Renal cortical epithelial cell (primary cell): ENCODE measurements around the gene FOXC1. TPM values are rescaled to one million over a fixed set of nuclear protein-coding genes. Genes with fewer than 3 reads are reported as not detected.

ENCODE experiments used
- DNase-seq: peaks from one replicate; pipeline ENCODE4 v3.0.0-alpha.2; 2011; ENCODE audit warnings: low read depth
- total RNA-seq: library from RNA; depleted of rRNA; stranded (reverse); fragments of >200 nt; gene quantifications from 2 replicates; pipeline ENCODE4 v1.2.3, GENCODE V29; 2014

Gene FOXC1
- total RNA-seq, 1 donor from 2014 or later: 17.9 TPM

DNA sequence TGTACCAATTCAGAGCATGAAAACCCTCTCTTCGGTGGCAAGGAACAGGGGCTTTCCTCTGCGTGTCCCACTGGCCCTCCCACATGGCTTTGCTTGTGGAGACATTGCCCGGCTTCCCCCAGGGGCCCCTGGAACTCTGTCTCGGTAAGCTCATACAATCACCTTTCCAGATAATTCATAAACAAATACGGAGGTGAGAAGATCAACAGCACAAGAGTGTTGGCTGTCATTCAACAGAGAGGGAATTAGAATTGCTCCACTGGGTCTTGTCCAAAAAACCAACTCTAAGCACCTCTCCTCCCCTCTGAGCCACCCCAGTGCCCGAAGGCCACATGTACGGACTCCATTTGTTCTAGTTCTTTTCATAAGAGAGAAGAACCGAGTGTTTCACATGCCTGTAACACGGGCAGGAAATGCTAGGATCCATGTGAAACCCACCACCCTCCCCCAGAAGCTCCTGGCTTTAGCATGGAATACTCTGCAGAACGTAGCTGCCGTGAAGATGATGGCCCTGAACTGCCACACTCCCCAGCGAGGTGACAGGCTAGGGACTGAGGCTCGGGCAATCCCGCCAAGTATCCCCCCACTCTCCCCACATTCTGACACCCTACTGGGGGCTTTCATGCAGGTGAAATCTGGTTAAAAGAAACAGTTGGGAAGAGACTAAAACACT lies 24.6 kb upstream of the FOXC1 start:
- no peak for DNase-seq

DNA sequence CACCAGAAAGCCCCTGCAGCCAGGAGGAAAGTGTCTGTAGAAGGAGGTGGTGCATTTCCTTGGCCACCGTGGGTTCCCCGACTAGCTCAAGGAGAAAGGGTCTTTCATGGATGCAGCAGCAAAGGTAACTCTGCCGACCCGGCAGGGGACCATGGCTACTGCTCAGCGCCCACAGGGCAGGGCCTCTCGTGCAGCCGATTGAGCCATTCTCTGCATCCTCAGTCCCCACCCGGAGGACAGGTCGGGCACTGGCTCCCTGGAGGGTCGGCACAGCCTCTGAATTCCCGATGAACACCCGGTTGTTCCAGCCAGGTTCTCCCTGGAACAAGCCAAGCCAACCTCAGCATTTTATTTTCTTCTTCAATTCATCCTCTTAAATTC lies 24.1 kb upstream of the FOXC1 start:
- DNase-seq: no peak

DNA sequence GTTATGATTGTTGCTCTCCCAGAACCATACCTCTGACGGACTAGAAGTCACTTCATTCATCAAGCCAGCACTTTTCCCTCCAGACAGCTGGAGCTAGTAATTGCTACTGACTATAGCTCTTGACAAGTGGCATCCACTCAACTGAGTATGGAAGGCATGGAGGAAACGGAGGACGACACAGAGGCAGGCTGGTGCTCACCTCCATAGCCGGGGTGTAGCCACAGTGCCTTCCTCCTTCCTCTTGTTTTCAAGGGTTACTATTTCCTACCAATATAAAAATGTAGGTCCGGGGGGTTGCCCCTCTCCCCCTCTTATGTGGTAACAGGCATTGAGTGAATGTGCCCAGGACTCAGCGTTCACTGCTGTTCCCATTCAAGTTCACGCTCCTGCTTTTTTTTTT lies 23.5 kb upstream of the FOXC1 start:
- no peak for DNase-seq

DNA sequence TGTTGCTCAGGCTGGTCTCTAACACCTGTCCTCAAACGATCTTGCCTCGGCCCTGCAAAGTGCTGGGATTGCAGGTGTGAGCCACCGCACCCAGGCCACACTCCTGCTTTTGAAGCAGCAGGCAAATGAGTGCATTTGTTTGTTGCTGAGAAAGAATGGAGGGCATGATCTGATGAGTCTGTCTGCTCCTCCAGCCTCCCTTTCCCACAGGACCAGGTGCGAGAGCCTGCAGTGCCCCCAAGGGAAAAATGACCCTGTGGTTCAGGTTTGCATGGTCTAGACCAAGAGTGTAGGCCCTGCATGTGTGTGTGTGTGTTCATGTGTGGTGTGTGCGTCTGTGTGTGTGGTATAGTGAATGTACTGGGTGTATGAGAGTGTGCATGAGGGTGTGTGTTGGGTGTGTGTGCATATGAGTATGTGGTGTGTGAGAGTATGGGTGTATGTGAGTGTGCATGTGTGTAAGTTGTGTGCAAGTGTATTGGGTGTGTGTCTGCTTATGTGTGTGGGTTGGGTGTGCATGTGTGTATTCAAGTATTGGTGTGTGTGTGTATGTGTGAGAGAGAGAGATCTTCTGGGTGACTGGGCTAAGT lies 22.8 kb upstream of the FOXC1 start:
- no peak for DNase-seq

DNA sequence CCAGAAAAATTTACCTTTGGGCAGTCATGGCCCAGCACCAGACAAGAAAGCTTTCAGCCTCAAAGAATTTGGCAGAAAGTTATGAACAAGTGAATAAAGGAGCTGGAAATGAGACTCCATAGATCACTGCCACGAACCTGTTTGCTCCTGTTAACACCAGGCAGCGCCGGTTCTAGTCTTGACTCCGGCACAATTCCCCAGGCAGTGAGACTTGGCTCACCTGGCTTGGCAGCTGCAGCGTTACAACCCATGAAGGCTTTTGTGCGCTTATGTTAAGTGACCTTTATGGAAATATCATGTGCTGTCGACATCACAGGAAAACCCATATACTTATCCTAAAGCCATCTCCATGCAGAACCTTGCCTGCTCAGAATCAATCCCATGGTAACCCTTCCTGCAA lies 22.2 kb upstream of the FOXC1 start:
- DNase-seq: no peak

DNA sequence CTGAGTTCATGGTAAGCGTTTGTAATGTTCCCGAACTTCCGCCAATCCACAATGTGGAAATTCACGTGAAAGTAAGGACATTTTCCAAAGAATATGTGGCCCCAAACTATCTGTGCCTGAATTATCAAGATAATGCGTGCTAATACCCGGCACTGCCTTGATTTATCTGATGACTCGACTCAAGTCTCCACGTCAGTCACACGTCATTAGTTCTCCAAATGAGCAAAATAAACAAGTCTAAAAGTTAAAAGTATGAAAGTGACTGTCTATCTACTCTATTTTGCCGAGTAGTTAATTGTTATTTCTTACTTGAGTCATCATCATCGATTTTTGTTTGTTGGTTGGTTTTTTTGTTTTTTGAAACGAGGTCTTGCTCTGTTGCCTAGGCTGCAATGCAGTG lies 21.7 kb upstream of the FOXC1 start:
- DNase-seq: no peak

DNA sequence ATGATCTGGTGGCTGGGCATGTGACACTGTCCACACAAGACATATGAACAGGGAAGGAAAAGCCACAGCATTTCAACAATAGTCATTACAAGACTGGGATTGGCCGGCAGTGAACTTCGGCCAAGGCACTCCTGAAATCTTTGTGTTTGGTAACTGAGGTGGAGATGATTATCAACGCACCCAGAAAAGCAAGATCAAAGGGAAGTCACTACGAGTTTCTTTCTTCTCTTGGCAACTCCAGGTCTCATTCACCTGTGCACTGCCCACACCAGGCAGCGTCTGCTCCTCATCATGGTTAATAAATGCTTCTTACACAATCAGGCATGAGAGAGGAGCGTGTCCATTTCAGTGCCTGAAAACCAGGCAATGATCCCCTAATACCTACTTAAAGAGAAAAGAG lies 20.5 kb upstream of the FOXC1 start:
- DNase-seq: no peak

DNA sequence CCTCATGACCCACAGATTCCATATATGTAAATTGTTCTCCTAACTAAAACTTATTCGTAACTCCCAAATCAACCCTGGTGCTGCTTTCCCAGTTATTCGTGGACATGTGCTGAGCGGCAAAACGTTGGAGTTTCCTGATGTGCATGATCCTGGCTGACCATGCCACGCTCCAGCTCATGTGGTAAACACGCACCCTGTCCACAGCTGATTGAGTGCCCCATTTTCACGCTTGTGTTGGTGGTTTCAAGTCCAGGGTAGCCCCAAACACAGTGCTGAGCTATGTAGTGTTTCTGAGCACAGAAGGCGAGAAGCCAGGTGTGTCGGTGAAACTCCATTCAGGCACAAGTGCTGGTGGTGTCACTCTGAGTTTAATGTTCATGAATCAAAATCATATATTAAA lies 19.1 kb upstream of the FOXC1 start:
- DNase-seq: no peak

DNA sequence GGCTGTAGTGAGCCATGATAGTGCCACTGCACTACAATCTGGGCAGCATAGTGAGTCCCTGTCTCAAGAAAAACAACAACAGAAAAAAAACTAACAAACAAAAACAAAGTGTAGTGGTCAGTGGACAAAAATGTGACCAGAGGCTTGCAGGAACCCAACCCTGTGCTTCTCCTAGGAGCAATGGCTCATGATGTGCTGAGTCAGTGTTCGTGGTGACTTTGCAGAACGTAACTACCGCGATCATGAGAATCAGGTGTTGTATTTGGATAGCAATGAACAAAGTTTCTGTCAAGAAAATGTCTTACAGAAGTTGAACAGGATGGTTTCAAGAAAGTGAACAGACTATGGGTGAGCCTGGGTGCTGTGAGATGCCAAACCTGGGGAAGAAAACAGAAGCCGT lies 18.5 kb upstream of the FOXC1 start:
- no peak for DNase-seq

DNA sequence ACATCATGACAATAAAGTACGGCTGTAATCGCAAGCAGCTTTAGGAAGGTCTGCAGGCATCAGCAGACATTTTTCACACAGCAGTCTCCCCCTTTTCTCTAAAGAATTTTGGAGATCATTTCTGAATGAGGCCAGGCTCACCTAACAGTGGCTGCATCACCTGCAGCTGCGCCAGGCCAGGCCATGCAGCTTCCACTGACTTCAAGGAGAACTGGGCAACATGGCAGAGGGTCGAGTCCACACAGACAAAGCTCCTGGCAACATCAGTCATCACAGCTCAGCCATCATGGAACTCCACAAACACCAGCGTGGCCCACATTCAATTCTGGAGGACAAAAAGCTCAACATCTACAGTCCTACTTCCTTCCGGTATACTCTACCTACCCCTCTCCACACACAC lies 17.8 kb upstream of the FOXC1 start:
- no peak for DNase-seq

DNA sequence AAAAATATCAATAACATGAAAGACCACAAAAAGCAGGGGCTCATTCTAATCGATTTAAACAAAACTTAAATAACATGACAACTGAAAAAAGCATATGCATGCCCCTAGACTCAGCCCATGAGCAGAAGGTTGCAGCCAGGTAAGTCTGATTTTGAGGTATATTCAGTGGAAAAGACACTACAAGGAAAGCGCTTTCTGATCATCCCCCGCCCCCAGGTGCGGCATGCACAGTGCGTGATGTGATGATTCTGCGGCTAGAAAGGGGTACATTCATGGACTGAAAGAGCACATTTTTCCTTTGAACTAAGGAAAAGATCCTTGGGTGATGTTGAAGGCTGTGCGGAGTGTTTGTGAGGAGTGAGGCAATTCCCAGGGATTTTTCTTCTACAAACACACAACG lies 16.9 kb upstream of the FOXC1 start:
- DNase-seq: no peak

DNA sequence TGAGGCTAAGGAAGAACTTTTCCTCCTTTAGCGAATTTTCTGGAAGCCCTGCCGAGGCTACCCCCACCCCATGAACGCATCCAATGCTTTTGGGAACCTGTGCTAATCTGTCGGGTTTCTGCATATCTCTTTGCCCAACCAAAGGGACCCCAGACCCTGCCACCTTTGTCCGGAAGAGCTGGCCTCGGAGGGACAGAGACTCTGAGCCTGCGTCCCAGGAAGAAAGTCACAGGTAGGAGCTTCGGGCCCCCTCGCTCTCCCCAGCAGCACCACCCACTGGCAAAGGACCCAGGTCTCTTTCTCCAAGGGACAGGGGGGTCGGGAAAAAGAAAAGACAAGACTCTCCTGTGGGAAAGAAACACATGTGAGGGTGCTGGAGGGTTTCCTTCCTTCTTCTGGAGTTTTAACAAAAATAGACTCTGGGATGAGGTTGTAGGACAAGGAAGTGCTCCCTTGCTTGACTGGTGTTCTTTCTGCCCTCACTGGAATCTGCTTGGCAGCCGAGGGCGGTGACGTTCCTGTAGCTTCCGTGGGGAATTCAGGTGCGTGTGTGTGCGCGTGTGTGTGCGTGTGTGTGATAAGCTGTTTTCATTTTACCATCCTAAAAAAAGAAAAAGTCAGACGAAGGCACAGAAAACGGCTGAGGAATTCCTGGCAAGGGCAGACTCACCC lies 16.3 kb upstream of the FOXC1 start:
- no peak for DNase-seq

DNA sequence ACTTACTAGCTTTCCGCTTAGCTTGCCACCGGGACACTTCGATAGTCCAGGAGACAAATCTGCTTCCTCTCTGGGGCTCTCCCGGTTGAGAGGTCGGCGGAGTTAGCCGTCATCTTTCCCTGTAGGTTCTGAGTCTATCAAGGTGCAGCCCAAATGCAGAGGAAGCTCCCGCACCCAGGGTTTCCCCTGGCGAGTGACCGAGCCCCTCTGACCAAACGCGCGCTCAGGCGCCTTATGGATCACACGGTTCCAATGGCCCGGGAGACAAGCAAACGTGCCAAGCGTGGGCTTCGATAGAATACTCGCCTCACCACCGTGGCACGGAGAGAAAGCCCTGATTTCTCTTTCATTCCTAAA lies 15.8 kb upstream of the FOXC1 start:
- DNase-seq: no peak

DNA sequence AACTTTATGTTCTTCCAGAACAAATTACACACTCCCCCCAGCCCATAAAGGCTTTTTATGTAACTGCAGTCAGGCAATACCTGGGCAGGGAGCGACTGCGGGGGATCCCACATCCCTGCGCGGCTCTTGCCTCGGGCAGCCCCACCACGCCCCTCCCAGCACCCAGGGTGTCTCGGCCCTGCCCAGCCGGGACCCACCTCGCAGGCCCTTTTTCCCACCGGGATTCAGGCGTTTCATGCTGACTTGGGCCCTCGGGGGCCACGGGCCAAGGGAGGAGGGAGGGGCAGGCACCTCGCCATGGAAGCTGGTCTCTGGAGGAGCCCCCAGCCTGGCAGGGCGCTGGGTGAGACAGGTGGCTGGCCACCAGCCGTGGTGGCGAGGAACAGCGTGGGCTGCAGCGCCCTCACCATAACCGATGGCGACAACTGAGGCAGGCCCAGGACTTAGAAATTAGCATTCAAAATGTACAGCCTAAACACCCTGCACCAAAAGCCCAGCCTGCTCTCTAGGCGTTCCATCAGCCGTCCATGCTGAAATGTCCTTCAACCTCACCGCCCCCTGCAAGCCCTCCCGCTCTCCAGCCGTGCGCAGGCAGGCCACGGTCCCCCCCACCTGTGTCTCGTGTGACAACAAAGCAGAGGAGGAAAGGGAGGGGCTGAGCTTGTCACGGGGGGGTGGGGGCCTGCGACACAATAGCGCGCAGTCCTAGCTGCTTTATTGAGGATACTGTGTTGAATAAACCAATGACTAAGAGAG lies 15.1 kb upstream of the FOXC1 start:
- no peak for DNase-seq

DNA sequence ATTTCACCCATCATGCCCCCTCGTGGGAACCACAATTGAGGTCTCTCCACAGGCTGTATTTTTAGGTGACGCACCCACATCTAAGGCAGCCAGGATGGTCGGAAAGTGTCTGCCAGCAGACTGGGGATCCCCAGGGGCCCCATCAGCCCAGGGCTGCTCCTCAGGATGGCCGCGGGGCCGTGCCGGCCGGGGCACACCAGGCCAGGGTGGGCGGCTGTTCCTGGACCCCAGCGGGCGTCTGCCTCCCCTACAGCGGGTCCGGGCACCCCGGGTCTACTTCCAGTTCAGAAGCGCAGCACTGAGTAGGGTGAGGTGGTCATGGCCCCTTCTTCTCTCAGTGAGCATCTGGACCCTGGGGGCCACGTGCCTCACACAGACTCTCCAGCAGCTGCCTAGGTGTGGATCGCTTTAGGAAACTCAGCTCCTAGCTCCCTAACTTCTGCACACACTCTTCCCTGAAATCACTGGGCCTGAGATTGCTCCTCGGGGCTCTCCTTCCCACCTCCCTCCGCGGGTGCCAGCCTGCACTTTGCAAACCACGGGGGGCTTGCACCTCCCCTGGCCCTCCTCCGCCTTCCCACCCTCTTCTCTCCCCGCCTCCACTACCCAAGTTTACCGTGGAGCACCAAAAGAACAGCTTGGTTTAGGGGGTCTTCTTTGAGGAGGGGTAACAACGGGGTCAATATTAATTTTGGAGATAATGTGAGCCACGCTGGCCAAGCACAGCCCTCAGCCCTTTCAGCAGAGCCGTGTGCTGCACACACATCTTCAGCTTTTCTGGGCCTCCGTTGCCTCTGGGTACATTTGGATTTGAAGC lies 14.2 kb upstream of the FOXC1 start:
- no peak for DNase-seq

DNA sequence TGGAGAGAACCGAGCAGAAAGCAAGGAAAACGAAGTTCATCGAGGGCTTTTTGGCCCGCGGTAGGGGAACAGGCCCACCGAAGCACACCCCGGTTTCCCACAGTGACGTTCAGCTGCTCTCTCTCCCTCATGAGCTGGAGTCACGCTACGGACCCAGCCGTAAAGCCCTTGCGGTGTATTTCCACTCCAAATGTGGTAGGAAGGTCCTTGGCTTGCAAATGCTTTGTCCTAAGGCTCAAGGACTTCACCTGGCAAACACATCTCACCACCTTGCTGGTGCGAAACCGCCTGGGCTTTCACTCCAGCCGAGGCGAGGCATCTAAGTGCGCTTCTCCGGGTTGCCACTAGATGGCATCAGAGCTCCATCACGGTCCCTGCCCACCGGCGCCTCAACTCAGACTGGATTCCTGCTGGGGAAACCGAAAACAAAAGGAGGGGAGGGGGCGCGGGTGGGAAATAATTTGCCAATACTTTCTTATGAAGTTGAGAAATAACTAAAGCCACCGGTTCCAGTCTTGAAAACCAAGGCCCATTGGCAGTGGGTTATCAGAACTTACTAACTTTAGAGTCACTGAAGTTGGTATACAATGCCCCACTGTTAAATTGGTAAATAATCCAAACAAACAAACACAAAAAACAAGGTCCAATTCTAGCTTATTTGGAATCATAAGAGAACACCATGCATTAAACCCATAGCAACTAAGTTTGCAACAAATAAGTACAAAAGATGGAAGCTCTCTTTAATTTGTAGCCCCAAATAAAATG lies 13.4 kb upstream of the FOXC1 start:
- no peak for DNase-seq

DNA sequence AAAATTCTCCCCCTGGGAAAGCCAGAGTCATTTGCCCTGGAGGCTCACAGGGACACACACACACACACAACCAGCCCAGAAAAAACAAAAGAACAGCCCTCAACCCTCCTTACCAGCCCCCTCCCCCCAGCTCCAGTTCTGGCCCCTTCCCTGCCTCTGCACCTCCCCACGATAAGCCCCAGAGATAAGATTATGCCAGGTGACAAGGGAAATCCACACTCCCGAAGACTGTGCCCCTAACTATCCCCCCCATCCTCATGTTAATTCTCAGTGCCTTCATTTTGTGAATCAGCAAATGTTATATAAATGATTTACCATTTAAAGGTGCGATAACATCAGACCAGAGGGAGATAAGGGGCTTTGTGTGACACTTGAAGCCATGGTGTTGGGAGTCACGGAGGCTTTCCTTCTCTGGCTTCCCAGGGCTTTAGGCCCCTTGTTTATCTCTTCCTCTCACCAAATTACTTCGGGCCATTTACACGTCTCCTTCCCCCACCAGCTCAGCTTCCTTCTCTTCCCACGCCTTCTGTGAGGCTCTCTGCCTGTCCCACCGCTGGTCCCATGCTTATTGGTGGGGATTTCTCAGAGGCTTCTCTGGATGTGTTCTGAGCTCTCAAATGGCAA lies 12.5 kb upstream of the FOXC1 start:
- no peak for DNase-seq

DNA sequence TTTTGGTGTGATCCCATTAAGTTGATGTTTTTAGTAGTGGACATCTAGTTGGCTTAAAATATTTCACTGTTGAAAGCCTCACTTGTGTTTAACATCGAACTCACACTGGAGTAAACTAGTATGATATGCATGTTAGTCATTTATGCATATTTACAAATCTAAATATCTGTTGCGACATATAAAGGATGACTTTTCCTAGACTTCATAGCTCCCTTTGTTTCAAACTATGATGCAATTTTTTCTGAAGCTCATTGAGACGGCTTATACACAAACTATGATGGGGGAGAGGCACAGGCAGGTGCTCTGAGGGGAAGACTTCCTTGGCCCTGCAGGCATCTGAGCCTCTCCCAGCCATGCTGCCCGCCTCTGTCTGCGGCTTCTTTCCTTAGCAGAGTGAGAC lies 11.8 kb upstream of the FOXC1 start:
- peak; percentile 72 for DNase-seq

DNA sequence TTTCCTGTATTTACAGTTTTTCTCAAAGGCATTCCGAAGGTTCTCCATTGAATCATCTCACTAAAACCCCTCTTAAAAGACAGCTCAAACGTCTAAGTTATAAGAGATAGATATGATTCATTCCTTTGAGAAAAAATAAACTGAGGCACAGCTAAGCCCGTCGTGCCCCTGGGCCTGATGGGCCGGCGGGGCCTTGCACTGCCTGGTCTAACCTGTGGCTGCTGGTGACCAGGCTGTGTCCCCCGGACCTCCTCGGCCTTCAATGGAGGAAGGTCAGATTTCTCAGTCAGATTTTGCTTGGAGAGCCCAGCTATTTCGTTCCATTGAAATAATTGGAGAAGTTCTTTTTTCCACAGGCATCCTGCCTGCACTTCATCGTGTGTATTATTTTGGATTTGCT lies 11.3 kb upstream of the FOXC1 start:
- DNase-seq: no peak

DNA sequence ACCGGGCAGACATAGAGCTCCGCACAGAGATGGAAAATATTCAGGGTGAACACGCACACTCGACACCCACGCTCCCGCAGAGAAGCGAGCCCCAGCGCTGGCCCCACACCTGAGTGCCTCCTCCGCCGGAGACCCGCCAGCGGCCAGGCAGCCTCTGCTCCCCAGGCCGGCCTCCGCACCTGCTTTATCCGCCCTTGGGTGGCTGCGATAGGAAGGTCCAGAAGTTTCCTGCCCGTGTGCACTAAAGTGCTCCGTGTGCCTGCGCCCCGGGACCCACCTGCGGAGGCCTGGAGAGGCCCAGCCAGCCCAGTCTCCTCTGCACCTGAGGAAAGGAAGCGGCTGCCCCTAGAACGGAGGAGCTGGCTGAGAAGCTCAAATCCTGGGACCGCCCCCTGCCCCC lies 10.8 kb upstream of the FOXC1 start:
- no peak for DNase-seq

DNA sequence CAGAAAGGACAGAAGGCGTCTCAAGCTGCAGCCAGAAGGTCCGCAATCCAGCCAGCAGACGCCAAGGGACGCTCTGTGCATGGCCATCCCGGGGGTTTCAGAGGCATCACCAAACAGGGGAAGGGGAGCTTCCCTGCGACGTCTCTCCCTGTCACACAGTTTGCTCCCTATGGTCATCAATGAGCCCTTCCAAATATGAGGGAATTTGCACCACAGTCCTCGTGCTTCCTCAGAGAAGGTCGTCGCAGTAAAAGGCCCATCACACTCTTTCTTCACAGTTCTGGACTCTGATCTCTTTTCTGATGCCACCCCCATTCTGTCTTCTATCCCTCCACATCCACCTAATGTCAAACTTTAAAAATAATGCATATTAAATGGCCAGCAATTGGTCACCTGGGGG lies 10.2 kb upstream of the FOXC1 start:
- no peak for DNase-seq
